GM18507 (cell line): ENCODE measurements around the gene AP1G1.
"Not testable (repeated sequence)": the region's sequence is repeated elsewhere in the genome, so short reads cannot be mapped to it uniquely, and the experiment has no call there.

ENCODE experiments used
- DNase-seq: peaks from one replicate; pipeline ENCODE4 v3.0.0; 2011; ENCODE audit warnings: low read depth; ENCODE audit not compliant: insufficient read length; ENCODE audit errors: extremely low spot score
- FAIRE-seq: peaks from 2 replicates; lab custom pipeline; 2011; peaks lifted over from hg19 to GRCh38; lab: Jason Lieb, UNC

AP1G1 gene

GRCh38 chr16:71817155-71817500, 8.5 kb upstream of the AP1G1 start:
- not testable (repeated sequence) for FAIRE-seq, DNase-seq

DNA sequence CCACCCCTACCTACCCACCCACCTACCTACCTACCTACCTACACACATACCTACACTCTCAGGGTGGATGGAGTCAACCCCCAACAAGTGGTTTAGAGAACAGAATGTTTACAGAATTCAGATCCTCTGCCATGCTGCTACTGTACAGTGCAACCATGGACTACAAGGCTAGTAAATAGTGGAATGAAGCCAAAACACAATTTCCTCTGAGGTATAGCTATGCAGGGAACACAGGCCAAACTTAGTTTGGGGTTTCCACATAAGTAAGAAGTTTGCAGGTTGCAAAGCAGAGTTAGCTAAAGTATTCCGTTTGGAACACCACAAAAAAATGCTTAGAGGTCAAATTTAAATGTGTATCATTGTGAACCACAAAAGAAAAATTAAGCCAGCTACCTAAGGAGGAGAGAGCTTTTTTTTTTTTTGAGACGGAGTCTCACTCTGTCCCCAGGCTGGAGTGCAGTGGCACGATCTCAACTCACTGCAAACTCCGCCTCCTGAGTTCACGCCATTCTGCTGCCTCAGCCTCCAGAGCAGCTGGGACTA, 2.7 kb upstream of the AP1G1 start:
- FAIRE-seq (no peak), DNase-seq (no peak)

DNA sequence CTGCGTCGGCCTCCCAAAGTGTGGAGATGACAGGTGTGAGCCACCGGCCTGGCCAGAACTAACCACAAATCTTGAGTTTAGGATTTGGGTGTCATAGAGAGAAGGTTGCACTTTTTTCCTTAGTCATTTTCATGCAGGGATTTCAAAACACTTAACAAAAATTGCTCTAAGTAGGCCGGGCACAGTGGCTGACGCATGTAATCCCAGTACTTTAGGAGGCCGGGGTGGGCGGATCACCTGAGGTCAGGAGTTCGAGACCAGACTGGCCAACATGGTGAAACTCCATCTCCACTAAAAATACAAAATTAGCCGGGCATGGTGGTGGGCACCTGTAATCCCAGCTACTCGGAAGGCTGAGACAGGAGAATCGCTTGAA, 1.5 kb upstream of the AP1G1 start:
- DNase-seq, FAIRE-seq: not testable (repeated sequence)

DNA sequence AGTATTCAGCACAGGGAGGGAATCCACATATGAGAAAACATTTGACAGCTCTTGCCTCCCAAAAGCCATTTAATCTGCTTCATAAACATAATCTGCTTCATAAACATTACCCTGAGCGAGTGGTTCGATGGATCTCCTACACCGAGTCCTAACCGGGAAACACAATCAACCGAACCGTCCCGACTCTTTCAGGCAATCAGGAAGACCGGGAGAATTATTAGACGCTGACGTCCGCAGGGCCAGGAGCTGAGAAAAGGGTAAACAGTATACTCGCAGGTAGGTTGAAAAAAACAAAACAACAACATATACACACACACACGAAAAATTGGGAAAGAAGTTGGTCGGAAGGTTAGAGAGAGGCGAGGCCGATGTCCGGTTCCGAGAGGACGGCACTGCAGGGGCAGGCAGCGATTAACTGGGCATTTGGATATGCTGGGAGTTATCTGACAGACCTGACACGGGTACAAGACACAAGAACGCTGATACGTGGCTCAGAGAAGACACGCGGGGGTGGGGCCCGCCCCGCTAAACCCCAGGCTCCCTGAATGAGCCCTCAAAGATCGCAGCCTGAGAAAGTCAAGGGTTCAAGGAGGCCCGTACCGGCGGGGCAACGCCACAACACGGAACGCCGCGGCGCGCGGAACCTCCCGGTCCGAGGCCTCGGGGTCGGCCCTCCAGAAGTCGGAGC, 585 bp downstream of the AP1G1 start:
- no peak for FAIRE-seq
- DNase-seq = no peak

- no peak for DNase-seq
- no peak for FAIRE-seq
These were observed 5.3 kb downstream of the AP1G1 start for GRCh38 chr16:71803305-71803690.

- no peak for FAIRE-seq
- no peak for DNase-seq
These were observed 12.0 kb downstream of the AP1G1 start for GRCh38 chr16:71796501-71797097.

DNA sequence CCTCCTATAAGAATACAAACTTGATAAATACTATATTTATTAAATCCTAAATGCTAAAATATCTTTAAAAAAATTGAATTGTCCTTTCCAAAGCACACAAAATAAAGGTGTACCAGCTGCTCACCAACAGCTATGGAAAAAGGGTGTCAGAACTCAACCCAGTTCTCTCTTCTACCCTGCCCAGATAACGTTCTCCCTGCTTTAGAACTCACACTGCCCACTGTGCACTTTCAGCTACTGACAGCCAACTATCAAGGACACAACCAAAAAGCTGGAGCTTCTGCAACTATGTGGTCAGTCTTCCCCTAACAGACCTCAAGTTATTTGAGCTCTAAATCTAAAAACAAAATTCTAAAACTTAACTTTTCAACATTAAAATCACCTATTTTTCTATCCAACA, 13.7 kb downstream of the AP1G1 start:
- FAIRE-seq (no peak), DNase-seq (no peak)

DNA sequence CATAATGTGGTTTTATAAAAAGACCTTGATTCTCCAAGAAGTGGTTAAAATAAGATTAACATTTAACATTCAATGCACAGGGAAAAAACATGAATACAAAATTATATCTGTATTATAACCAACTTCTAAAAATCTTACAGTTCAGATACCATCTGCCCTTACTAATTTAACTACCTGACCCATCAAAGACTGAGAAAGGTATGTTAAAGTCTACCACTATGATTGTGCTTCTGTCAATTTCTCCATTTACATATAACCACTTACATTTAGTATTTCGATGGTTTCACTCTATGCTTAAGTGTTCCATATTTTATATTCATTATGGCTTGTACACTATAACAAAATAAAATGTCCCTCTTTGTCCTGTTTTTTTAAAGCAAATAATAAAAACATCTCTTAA, 14.6 kb downstream of the AP1G1 start:
- no peak for FAIRE-seq
- DNase-seq = no peak

DNA sequence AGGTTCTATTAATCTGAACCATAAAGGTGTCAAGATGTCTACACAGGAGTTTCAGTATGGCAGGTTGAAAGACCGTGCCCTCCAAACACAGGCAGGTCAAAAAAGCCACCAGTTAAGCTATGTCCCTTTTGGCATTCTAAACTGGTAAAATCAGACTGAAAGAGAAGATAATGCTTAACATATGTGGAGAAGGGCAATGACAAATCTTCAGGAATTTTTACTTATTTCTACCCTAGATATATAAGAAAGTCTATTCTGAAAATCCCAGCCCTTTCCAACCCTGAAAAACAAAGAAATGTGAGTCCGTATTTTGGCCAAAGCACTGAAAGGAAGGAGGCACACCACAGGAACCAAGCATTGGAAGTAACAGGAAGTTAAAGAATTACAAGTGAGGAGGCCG, 16.5 kb downstream of the AP1G1 start:
- FAIRE-seq = no peak

GRCh38 chr16:71790329-71790728, 18.3 kb downstream of the AP1G1 start:
- not testable (repeated sequence) for DNase-seq, FAIRE-seq

More for the DNA sequence above, 16.5 kb downstream of the AP1G1 start:
- no peak for DNase-seq

DNA sequence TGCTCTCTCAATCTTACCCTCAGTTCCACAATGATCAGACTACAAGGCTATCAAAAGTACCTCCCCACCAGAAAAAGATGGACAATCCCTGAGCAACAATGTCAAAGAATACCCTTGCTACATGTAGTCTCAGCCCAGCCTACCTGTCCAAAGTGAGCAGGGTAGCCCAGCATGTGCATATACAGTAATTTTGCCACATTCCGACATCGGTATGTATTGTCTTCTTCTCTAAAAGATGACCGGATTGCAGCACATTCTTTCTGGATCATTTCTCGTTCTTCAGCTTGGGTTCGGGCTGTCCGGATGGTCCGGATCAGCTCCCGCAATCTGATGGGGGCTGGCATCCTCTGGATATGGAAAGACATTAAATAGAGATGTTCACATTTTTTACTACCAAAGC, 19.5 kb downstream of the AP1G1 start:
- no peak for FAIRE-seq
- DNase-seq = no peak

DNA sequence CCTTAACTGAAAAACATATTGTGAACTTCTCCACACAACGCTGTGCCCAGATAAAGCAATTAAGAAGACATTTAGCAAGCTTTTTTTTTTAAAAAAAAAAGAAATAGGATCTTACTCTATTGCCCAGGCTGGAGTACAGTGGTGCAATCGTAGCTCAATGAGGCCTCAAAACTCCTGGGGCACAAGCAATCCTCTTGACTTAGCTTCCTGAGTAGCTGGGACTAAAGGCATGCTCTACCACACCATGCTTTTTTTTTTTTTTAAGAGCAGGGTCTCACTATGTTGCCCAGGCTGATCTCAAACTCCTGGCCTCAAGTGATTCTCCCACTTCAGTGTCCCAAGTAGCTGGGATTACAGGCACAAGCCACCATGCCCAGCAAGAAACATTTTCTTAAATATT, 20.1 kb downstream of the AP1G1 start:
- FAIRE-seq (no peak), DNase-seq (no peak)

GRCh38 chr16:71785143-71785542, 23.5 kb downstream of the AP1G1 start:
- DNase-seq, FAIRE-seq: not testable (repeated sequence)

DNA sequence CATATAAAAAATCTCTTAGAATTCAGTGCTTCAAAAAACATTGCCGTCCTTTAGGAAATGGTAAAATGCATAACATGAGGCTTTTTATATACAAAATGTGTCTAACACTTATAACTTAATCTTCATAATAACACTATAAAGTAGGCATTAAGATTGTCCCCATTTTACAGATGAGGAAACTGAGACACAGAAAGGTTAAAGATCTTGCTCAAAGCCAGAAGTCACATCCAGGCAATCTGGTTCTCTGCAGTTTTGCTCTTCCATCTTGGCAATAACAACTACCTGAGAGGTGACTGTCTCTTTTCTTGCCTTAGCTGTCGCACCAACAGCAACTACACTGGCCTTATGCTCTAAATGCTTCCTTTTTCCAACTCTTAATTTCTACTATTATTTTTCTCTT, 24.5 kb downstream of the AP1G1 start:
- FAIRE-seq (peak; percentile 18), DNase-seq (no peak)

DNA sequence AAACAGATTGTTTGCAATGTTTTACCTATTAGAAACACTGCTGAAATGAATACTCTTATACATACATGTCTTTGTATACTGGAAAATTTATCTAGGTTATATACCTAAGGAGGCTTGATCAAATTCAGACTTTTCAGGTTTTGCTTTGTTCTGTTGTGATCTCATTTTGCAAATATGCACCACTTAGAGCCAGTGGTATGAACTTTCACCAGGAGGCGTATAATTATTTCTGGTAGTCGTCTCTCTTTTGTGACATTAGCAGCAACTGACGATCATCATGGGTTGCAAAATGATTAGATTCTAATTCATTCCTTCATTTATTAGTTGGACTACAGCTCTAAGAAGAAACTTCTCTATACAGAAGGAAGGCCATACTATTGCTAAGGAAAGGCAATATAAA, 26.9 kb downstream of the AP1G1 start:
- no peak for FAIRE-seq
- no peak for DNase-seq

DNA sequence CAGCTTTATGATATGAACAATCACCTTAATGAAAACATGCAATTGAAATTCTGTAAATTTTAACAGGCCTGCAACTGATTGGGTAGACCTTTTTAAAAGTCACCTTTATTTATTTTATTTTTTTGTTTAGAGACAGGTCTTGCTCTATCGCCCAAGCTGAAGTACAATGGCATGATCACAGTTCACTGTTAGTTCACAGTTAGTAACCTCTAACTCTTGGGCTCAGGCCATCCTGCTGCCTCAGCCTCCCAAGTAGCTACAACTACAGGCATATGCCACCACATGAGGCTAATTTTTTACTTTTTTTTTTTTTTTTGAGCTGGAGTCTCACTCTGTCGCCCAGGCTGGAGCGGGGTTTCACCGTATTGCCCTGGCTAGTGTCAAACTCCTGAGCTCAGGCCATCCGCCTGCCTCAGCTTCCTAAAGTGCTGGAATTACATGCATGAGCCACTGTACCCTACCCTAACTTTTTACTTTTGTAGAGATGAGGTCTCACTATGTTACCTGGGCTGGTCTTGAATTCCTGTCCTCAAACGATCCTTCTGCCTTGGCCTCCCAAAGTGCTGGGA, 28.0 kb downstream of the AP1G1 start:
- DNase-seq (no peak), FAIRE-seq (no peak)

- FAIRE-seq (no peak), DNase-seq (no peak)
These were observed 29.9 kb downstream of the AP1G1 start for GRCh38 chr16:71778780-71779179.

- DNase-seq (no peak), FAIRE-seq (no peak)
These were observed 31.3 kb downstream of the AP1G1 start for GRCh38 chr16:71777329-71777728.

GRCh38 chr16:71775949-71776348, 32.7 kb downstream of the AP1G1 start:
- FAIRE-seq (peak; percentile 56), DNase-seq (peak; percentile 17)

GRCh38 chr16:71771571-71771970, 37.1 kb downstream of the AP1G1 start:
- no peak for FAIRE-seq
- DNase-seq = no peak

GRCh38 chr16:71769222-71769621, 39.4 kb downstream of the AP1G1 start:
- DNase-seq (no peak), FAIRE-seq (no peak)
